ENCODE measurements around the gene RGS3.
"Not testable (repeated sequence)": the region's sequence is repeated elsewhere in the genome, so short reads cannot be mapped to it uniquely, and the experiment has no call there.

RGS3 gene

DNA sequence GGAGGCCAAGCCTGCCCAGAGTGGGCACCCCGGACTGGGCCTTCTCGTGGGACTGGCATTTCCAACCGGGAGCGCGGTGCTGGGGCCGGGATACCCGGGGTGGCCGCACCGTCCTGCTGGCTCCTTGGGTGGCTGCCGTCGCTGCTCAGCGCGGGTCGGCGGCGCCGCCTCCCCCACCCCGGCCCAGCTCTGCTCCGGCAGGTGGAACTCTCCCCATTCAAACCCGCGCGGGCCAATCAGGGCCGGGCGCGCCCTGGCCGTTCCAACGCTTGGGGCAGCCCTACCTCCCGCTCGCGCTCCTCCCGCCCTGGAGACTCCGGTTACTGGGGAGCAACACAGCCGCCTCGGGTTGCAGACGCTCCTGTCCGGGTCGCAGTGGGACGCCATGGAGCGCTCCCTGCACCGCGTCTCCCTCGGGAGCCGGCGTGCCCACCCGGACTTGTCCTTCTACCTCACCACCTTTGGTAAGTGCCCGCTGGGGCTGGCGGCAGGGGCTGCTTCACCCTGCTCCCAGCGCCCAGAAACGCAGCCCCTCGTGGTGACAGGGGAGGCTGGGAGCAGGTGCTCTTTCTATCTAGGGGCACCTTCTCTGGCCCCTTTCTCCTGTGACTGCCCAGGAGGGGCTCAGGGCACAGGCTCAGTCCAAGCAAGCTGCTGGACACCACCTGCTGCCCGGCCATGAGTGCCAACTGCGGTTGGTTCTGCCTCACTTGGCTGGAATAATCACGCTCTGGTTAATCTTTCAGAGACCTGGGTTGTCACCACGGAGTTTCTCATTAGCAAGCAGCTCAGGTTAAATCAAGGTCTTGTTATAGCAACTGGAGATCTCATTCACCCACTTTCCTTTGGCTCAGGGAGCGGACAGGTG, at the start of gene RGS3:
TSS of gene RGS3 (plus strand) at position 310 of the 868 bp plus-strand sequence. CDS start at position 386, 76 bp downstream.
- DNase-seq: peak in 5 of 56 donors; percentile 6 to 25 (median 16)

DNA sequence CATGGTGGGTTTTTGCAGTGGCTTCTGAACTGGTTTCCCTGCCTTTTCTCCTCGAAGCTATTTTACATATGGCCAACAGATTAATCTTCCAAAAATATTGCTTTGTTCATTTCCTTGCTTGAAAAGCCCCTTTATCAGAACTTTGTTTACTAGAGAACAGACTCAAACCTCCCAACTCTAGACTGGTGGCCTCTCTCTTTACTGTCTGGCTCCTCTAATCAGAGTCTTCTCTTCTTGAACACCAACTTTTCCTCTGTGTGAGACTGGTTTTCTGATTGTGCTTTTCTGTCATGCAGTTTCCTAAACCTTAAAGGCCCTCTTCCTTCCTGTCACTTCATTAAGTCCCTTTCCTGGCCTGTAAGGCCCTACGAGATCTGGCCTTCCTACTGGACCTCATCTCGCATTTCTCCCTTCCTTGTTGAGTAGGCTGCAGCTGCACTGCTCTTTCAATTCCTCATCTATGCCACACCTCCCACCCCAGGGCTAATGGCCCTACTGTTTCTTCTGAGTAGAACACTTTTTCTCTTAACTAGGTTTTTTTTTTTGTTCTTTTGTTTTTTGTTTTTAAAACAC, 47.3 kb upstream of the RGS3 start:
- DNase-seq: peak in 1 of 56 donors; percentile 13

DNA sequence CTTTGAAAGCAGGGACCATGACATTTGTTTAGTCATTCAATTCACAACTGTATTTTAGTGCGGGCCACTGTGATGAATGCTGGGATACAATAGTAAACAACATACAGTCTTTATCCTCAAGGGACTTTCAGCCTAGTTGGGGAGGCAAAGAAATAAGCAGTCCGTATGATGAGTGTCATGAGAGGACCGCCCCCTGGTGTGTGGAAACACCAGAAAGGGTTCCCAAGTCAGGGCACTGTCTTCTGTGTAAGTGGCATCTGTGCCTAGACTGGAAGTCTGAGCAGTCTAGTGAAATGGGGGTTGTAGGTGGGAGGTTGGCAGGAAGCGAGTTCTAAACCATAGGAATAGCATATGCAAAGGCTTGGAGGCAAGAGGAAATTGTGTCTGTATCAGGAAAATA, 46.2 kb upstream of the RGS3 start:
- DNase-seq: no peak

DNA sequence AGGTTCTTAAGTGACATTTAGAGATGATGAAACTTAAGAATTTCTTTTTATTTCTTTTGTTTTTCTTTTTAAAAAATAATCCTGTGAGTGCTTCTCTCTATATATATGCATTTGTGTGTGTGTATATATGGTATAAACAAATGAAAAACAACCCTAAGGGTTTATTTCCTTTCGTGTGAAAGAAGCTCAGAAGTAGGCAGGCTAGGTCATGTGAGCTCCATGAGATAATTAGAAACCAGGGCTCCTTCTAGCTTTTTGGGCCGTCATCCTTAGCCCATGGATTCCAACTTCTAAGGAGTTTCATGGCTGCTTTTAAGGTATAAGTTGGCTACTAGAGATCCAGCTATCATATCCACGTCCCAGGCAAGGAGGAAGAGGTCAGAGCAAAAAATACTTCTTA, 41.8 kb upstream of the RGS3 start:
- no peak for DNase-seq

DNA sequence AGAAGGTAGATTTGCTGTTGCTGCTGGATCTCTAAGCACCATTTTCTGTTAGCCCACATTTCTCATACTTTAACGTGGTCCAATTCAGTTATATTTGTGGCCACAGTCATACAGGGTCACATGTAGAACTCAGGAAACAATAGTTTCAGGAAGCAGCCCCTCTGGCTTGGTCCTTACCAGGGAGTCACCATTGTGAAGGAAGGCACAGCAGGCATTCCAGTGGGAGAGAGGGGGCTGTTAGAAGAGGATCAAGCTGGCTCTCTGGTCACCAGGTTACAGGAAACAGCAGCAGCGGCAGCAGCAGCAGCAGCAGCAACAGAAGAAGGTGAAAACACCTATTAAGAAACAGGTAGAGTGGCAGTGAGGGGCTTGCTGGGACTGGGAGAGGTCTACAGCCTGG, 38.5 kb upstream of the RGS3 start:
- no peak for DNase-seq

DNA sequence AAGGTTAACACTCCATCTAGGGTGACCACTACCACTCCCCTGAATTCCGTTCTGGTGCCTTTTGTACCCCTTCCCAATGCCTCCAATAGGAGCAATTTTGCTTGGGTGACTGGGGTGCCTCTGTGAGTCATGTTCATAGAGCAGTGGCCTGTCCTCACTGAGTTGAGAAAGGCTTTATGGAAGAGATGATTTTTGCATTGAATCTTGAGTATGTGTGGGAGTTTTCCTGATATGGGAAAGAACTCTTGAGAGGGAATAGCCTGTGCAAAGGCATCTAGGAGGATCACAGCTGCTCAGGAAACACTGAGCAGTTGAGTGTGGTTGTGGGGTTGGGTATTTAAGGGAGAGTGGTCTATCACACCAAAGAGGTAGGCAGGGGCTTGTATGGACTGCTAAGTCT, 36.8 kb upstream of the RGS3 start:
- DNase-seq: no peak

DNA sequence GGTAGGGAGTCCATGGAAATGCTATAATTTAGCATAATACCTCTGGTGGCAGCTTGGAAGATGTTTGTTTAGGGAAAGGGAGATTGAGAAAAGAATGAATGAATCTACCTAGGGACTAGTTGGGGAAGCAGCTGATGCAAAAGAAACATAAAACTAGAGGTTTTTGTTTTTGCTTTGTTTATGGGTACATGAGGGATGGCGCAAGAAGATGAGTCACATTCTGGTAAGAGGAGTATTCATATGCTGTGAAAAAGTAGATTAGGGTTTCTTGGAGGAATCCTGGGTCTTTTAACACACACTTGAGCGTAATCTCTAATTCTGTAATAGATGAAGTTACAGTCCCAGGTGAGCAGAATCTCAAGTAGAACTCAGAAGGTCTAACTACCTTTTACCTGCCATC, 35.9 kb upstream of the RGS3 start:
- no peak for DNase-seq

DNA sequence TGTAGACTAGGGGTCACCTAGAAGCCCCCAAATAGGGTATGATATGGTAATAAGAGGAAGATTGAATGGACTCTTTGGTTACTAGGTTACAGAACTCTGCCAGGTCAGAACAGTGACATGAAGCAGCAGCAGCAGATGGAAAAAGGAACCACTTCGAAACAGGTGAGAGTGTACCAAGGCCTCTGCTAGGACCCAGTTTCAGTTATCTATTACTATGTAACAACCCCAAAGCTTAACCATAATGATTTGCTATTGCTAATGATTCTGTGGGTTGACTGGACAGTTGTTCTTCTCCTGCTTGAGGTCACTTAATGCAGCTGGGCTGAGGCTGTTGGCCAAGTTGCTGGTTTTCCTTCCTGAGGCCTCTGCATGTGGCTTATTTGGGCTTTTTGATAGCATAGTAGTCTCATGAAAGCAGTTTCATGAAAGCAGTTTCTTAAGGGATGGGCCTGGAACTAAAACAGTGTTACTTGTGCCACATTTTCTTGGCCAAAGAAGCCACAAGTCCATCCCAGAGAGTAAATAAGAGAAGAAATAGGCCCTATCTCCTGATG, 35.4 kb upstream of the RGS3 start:
- DNase-seq: no peak

DNA sequence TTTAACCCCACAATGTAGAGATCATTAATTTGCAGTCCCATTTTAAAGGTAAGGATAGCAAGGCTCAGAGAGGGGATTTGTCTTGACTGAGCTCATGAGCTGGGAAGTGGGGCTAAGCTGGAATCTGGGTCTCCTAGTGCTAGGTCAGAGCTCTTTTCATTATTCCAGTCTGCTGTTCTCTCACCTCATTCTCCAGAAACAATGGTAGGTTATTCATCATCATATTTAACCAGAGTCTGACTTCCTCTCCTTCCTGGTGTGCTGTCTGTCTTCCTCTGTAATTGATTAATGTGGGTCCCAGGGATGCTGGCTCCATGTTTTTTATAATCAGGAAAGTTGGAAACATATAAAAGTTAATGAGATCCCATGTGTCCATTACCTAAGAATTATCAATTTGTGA, 32.3 kb upstream of the RGS3 start:
- no peak for DNase-seq

DNA sequence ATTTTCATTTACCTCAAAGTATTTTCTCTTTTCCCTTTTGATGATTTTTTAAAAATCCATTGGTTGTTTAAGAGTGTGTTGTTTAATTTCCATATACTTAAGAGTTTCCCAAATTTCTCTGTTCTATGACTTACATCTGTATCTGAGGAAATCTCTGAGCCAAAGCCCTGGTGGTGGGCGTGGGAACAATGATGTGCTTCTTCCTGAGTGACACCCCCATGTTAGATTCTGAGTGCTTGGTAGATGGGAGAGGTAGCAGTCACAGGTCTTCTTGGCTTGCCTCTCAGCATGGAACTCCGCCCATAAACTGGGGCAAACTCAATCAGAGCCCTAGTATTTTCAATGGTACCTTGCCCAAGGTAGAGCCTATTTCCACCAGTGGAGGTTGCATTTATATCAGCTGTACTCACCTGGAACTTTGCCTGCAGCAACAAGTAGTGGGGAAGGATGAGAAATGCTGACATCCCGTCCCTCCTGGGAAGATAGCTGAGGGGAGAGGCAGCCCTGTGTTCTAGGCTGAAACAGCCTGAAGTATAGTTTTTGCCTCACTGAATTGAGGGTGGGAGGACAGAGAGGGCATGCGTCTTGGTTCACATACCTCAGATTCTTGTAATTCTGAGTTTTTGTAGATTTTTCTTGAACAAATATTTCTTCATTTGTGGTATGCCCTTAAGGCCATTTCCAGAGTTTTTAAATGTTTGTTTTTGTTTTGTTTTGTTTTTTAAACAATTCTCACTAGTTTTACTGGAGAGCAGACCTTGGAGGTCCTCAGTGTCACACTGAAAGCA, 26.6 kb upstream of the RGS3 start:
- DNase-seq: no peak

DNA sequence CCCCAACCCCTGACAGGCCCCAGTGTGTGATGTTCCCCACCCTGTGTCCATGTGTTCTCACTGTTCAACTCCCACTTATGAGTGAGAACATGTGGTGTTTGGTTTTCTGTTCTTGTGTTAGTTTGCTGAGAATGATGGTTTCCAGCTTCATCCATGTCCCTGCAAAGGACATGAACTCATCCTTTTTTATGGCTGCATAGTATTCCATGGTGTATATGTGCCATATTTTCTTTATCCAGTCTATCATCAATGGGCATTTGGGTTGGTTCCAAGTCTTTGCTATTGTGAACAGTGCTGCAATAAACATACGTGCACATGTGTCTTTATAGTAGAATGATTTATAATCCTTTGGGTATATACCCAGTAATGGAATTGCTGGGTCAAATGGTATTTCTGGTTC, 25.8 kb upstream of the RGS3 start:
- DNase-seq: not testable (repeated sequence)

DNA sequence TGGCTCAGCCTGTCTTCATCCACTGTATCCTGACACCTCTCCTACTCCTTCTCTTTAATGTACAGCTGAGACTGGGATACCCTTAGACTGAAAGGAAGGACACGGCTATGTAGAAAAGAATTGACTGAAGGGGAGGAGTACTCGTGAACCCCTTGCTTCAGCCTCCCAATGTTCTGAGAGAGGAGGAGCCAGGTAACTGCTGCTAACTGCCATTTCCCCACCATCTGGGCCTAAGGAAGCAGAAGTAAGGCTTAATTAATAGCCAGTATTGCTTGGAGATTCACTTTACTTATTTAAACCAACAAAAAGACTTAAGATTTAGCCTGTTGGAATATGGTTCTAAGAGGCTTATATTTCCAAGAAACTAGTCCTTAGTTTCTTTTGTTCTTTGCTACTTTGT, 18.8 kb upstream of the RGS3 start:
- no peak for DNase-seq

DNA sequence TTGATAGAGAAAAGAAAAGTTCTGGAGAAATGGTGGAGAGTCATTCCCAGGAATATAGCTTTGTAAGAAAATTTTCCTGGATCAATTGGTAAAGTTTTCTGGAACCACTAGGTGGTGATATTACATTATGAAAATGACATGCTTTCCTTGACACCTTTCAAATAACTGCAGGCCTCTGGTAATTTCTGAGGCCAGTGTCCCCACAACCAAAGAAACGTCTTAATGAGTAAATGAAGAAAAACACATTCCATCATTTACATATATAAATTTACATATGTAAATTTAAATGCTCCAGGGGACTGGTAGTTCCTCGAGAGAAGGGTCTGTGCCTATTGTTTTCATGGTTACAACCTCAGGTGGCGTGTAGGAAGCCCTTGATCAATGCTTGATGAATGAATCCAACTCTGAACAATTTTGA, 17.2 kb upstream of the RGS3 start:
- peak in 2 of 56 donors; percentile 6 to 55 for DNase-seq

DNA sequence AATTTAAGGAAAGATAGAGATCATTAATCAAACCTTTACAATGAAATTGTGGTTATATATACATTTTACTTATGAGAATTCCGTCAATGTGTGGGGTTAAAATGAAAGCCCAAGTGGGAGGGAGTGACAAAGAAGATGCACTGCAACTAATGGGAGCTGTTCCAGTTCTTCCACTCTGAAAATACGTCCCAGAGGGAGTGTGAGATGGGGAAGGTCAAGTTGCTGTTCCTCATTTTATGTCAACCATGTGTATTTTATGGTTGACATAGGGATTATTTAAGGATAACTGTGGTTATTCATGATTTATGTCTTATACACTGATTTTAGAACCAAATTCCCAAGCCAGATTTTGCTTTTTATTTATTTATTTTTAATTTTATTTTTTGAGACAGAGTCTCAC, 14.2 kb upstream of the RGS3 start:
- DNase-seq: no peak

DNA sequence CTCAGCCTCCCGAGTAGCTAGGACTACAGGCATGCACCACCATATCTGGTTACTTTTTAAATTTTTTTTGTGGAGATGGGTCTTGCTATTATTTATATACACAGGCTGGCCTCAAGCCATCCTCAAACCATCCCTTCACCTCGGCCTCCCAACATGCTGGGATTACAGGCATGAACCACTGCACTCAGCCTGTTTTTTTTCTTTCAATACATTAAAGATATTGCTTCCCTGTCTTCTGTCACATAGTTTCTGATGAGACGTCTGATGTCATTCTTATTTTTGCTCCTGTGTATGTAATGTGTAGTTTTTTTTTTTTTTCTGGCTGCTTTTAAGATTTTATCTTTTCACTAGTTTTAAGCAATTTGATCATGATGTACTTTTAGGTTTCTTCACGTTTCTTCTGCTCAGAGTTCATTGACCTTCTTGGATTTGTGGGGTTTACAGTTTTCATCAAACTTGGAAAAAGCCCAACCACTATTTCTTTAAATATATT, 11.4 kb upstream of the RGS3 start:
- no peak for DNase-seq

DNA sequence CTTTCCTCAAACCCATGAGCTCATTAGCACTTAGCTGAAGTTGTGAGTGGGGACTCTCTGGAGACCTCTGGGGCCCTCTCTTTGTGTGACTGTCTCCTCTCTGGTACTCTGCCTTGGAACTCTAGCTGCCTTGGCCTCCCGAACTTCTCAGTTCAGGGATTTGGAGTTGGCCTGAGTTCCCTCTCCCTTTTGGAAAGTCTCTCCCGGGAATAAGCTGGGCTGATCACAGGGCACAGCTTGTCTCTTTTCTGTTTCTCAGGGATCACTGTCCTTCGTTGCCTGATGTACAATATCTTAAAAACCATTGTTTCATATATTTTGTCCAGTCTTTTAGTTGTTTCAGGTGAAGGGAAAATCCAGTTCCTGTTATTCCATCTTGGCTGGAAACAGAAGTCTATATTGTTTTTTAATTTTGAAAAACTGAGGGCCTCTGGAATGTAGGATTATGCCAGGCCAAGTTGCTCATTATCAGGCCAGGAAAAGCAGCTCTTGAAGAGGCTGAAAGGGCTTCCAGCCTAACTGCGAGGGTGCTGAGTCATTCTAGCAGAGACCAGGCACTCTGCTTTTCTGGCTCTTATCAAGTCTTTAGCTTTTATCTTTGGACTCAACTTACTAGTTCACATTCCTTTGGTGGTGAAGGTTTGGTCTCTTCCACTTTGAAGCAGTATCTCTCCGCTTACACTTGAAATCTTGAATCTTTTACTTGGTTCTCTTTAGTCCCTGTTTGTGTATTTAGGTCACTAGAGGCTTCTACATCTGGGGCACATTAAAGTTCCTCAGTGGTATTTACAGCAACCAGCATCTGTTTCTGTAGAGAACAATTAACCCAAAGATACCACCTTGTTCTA, 8.4 kb upstream of the RGS3 start:
- no peak for DNase-seq

DNA sequence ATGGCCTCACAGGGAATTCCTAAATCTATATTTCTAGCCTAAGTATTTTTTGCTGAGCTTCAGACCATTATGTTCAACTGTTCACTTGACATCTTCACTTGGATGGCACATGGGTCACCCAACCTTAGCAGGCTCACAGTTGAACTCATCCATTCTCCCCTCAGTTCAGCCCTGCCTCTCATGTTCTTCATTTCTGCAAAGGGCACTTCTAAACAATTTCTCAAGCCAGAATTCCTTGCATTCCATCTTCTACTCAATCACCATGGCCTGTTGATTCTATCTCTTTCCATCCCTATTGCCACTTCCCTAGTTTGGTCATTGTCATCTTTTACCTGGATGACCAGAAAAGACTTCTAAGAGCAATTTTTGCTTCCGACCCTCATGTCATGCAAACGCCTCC, 7.3 kb upstream of the RGS3 start:
- no peak for DNase-seq

DNA sequence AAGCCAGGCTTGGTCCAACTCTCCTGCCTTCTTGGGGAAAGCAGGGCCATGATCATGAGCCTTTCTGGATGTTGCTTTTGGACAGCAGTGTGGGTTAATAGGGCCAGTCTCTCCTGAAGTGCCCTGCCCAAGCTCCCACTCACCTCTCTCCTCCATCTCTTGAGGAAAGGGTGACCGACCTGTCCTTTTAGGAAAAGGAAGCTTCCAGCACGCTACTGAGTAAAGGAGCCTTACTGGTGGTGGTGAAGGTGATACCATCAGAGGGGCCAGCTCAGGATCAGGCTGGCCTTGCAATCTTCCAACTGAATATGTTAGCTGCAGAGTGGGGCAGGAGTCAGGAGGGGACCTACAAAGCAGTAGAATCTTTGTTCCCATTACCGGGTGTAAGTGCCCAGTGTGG, 2.2 kb upstream of the RGS3 start:
- no peak for DNase-seq

DNA sequence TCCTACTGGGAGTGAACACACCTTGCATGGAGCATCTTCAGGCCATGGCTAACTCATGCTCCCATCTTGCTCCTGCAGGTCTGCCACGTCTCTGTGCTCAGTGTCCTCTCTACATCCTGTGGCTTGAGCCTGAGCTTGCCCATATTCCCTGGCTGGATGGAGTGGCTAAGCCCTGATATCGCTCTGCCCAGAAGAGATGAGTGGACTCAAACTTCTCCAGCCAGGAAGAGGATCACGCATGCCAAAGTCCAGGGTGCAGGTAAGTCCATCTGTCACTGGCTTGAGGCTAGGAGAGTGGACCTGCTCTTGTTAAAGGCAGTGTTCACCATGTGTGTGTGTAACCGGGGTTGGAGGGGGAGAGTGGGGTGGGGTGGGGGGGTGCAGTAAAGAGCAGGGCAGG, 1.6 kb upstream of the RGS3 start:
- DNase-seq: no peak

DNA sequence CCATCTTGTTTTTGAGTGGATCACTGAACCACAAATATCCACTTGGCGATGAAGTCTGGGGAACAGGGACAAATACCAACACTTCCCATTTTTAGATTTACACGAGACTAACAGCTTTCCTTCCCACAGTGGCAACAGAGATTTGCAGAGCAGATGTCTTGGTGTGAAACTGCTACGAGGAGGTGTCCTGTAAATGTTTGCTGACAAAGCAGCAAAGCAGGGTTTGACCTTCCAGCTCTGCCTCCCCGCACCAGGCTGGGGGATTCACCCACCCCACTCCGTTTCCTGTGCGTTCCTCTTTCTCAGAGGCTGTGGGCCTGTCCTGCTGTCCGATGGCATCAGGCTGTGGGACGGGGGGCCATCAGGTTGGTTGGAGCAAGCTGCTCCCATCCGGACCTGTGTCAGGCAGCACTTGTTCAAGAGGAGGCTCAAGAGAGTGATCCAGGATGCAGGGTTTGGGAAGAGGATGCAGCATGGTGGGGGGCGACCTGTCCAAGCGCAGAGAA, 693 bp upstream of the RGS3 start:
- DNase-seq: peak in 1 of 56 donors; percentile 27

DNA sequence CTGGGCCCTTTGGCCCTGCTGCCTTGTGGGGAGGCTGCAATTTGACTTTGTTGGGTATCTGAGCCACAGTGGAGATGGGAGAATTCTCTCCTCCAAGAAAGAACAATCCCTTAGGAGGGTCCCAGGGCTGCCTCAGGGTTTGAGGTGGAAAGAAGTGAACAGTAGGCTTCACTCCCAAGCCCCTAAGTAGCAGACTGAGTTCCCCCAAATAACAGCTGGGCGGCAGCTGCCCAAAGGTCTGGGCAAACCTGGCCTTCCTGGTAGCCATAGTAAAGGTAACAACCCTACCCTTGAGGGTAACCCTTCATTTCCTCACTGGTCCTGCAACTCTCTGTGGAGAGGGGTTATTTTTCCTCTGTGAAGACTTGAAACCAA, 746 bp downstream of the RGS3 start:
- no peak for DNase-seq

All from amygdala (tissue), 56 donors.